ENCODE measurements around the gene STMN1.

DNA sequence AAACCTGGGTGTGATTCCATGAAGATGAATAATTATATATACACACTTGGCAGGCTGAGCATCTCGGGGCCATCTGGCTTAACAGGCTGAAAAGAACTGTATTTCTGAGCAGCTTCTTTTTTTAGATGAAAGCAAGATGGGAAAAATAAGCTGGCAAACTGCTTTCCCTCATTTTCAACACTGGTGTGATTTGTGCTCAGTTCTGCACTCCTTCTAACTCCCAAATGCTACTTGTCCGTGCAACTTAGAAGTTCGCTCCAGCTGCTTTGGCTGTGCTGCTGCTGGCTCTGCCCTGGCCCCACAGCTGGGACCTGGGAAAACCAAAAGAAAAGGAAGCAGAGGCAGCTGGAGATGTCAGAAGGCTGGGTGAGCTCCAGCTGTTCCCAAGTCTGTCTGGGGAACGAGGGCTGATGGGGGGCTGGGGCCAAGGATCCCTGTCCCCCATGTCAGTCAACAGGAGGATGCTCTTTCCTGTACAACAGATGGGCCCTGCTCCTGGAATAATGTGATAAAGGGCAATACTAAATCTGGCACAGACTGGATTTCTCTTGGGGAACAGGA, 46.7 kb upstream of the STMN1 start:
- no peak for TF ChIP-seq CTCF (IDR thresholded peaks at IDR 0.05)
- TF ChIP-seq EP300 (IDR thresholded peaks at IDR 0.05) = no peak
